Mesenchymal stem cell (in vitro differentiated cells and primary cell): ENCODE data around the gene MOCS2.
A peak's percentile ranks its signal among the peaks of the same experiment; 100 is the strongest.

ENCODE experiments used
- DNase-seq: peaks from one replicate; pipeline ENCODE4 v3.0.0-alpha.2; 2013
- H2AFZ ChIP-seq: one replicate; pipeline ENCODE4 v1.6.1; 2013; ENCODE audit warnings: low read depth, mild to moderate bottlenecking, control low read depth, inconsistent platforms, low read length, moderate library complexity
- H2AK5ac ChIP-seq: 2 replicates; pipeline ENCODE4 v1.6.1; 2013; ENCODE audit warnings: low read length, moderate library complexity, mild to moderate bottlenecking, inconsistent platforms; ENCODE audit not compliant: severe bottlenecking
- H2BK120ac ChIP-seq: one replicate; pipeline ENCODE4 v1.6.1; 2013; ENCODE audit warnings: low read depth, mild to moderate bottlenecking, inconsistent platforms, low read length, moderate library complexity
- H2BK12ac ChIP-seq, 2 experiments: one replicate each; pipeline ENCODE4 v1.6.1; 2013; ENCODE audit warnings: inconsistent platforms in 2 of 2, low read length in 2 of 2, mild to moderate bottlenecking in 2 of 2, moderate library complexity in 2 of 2, control low read depth in 1 of 2
- H2BK15ac ChIP-seq: one replicate; pipeline ENCODE4 v1.6.1; 2013; ENCODE audit warnings: mild to moderate bottlenecking, low read depth, inconsistent platforms; ENCODE audit not compliant: poor library complexity, severe bottlenecking
- H2BK5ac ChIP-seq: 2 replicates; pipeline ENCODE4 v1.6.1; 2013; ENCODE audit warnings: low read depth, mild to moderate bottlenecking, low read length, control low read depth, inconsistent platforms; ENCODE audit not compliant: poor library complexity, severe bottlenecking
- H3K14ac ChIP-seq, 2 experiments: one replicate each; pipeline ENCODE4 v1.6.1; 2013; ENCODE audit warnings: inconsistent platforms in 2 of 2, low read length in 2 of 2, control low read depth in 1 of 2, mild to moderate bottlenecking in 1 of 2, moderate library complexity in 1 of 2
- H3K18ac ChIP-seq, 2 experiments: one replicate each; pipeline ENCODE4 v1.6.1; 2013; ENCODE audit warnings: inconsistent platforms in 2 of 2, low read length in 2 of 2, control low read depth in 1 of 2, low read depth in 1 of 2, mild to moderate bottlenecking in 1 of 2
- H3K23ac ChIP-seq, 2 experiments: one replicate each; pipeline ENCODE4 v1.6.1; 2013; ENCODE audit warnings: inconsistent platforms in 2 of 2, low read length in 2 of 2, mild to moderate bottlenecking in 2 of 2, moderate library complexity in 2 of 2, control low read depth in 1 of 2
- H3K27ac ChIP-seq: 2 replicates; pipeline ENCODE4 v1.5.1; 2013; ENCODE audit warnings: mild to moderate bottlenecking, moderate library complexity, low read length, control low read depth, inconsistent platforms; ENCODE audit not compliant: poor library complexity, severe bottlenecking
- H3K27me3 ChIP-seq, 2 experiments: 2 replicates each; pipeline versions ENCODE4 v1.6.1 to v1.7.0; 2013; ENCODE audit warnings: low read length in 2 of 2, mild to moderate bottlenecking in 2 of 2, moderate library complexity in 2 of 2, control low read depth in 1 of 2, inconsistent platforms in 1 of 2; ENCODE audit not compliant: control insufficient read depth in 1 of 2, insufficient read depth in 1 of 2
- H3K36me3 ChIP-seq, 2 experiments: 2 replicates each; pipeline versions ENCODE4 v1.6.1 to v1.7.0; 2013; ENCODE audit warnings: low read length in 2 of 2, control low read depth in 1 of 2, inconsistent platforms in 1 of 2, low read depth in 1 of 2, mild to moderate bottlenecking in 1 of 2; ENCODE audit not compliant: insufficient read depth in 2 of 2, control insufficient read depth in 1 of 2
- H3K4ac ChIP-seq, 2 experiments: one replicate each; pipeline ENCODE4 v1.6.1; 2013; ENCODE audit warnings: inconsistent platforms in 2 of 2, low read length in 2 of 2, mild to moderate bottlenecking in 2 of 2, moderate library complexity in 2 of 2, control low read depth in 1 of 2, low read depth in 1 of 2
- H3K4me1 ChIP-seq: 2 replicates; pipeline ENCODE4 v1.6.1; 2013; ENCODE audit warnings: low read depth, low read length, control low read depth; ENCODE audit not compliant: control insufficient read depth, insufficient read depth
- H3K4me2 ChIP-seq: 2 replicates; pipeline ENCODE4 v1.6.1; 2013; ENCODE audit warnings: low read length, mild to moderate bottlenecking, inconsistent platforms; ENCODE audit not compliant: poor library complexity, severe bottlenecking
- H3K4me3 ChIP-seq, 2 experiments: 2 replicates each; pipeline versions ENCODE4 v1.5.1 to v1.7.0; 2013; ENCODE audit warnings: low read length in 2 of 2, mild to moderate bottlenecking in 2 of 2, control low read depth in 1 of 2, low read depth in 1 of 2; ENCODE audit not compliant: insufficient read depth in 1 of 2
- H3K79me1 ChIP-seq: replicated peaks from 2 replicates; pipeline ENCODE4 v1.6.1; 2013; ENCODE audit warnings: mild to moderate bottlenecking, control low read depth, low read length, inconsistent platforms; ENCODE audit not compliant: poor library complexity, severe bottlenecking
- H3K9ac ChIP-seq: 2 replicates; pipeline ENCODE4 v1.7.0; 2013; ENCODE audit warnings: mild to moderate bottlenecking, low read length, moderate library complexity
- H3K9me3 ChIP-seq: 2 replicates; pipeline ENCODE4 v1.7.0; 2013; ENCODE audit warnings: mild to moderate bottlenecking, low read length; ENCODE audit not compliant: control insufficient read depth
- H4K8ac ChIP-seq: one replicate; pipeline ENCODE4 v1.6.1; 2013; ENCODE audit warnings: inconsistent platforms, mild to moderate bottlenecking, low read length, moderate library complexity
- H4K91ac ChIP-seq: one replicate; pipeline ENCODE4 v1.6.1; 2013; ENCODE audit warnings: mild to moderate bottlenecking, low read length, inconsistent platforms
- whole genome bisulfite sequencing: methylation state at CpG from one replicate; pipeline ENCODE4 v1.1.7; 2013; ENCODE audit warnings: mixed read lengths; 5-methylcytosine and 5-hydroxymethylcytosine counted together

MOCS2 gene

DNA sequence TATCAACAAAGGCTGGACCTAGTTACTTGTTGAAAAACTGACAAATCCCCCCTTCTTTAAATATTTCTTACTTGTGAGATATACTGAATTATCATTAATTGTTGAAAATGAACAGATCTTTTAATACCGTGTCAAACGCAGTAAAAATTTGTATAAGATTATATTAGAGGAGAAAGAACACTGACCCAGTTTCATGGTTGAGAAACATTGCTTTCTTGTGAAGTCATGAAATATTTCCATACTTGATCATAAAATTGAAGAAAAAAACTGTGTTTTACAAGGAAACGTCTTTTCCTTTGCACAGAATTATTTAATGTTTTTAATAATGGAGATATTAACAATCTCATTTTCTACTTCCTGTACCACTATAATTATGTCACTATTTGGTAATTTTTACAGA lies 45.8 kb downstream of the MOCS2 start:
- Histone ChIP-seq H2AK5ac (no peak overlapping the region), H3K9me3 (no peaks in the 10 kb centered on the region), H3K9ac (no peak overlapping the region), H3K27me3 (no peaks in the 10 kb centered on the region), H4K8ac (no peak overlapping the region), H4K91ac (no peak overlapping the region), H3K79me1 (no peaks in the 10 kb centered on the region), H3K4me2 (no peak overlapping the region), H3K27ac (no peak overlapping the region), H3K18ac (no peak overlapping the region), H3K4me3 (no peak overlapping the region), H2BK15ac (no peak overlapping the region), H3K36me3 (peaks cover 0 to 62% of the 10 kb centered on the region in 2 experiments), H3K4ac (no peak overlapping the region), H3K4me1 (no peaks in the 10 kb centered on the region), H2BK120ac (no peak overlapping the region), H3K23ac (no peak overlapping the region), H2BK12ac (no peak overlapping the region), H2AFZ (no peak overlapping the region), H3K14ac (no peak overlapping the region), H2BK5ac (no peak overlapping the region)
- no peak for DNase-seq
- 100% methylated on average over 2 of the region's 3 CpGs for WGBS

DNA sequence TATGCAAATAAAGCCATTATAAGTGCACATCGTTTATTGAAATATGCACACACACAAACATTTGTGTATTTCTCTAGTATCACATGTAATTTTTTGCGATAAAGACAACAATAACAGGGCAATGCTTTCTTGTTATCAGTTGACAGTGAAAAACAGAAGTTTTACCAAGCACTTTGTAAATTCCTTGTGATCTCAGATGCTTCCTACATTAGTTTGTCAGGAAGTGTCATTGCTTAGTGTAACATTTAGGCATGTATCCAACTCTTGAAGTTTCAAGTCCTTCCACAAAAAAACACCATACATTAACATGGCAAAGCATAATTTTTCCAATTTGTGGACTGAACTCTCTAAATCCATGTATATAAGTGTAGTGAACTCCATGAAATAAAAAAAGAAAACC lies 46.4 kb downstream of the MOCS2 start:
- peak; percentile 28 for DNase-seq
- no peak overlapping the region for H3K4ac ChIP-seq
- H2BK120ac ChIP-seq, result no peak overlapping the region
- H2BK12ac ChIP-seq, result no peak overlapping the region
- H3K9ac ChIP-seq, result no peak overlapping the region
- H3K4me2 ChIP-seq, result no peak overlapping the region
- no peaks in the 10 kb centered on the region for H3K27me3 ChIP-seq
- no peak overlapping the region for H3K23ac ChIP-seq
- H3K9me3 ChIP-seq, result no peaks in the 10 kb centered on the region
- no peak overlapping the region for H2AK5ac ChIP-seq
- no peaks in the 10 kb centered on the region for H3K4me1 ChIP-seq
- no peak overlapping the region for H3K4me3 ChIP-seq
- 73% methylated on average over 2 of the region's 2 CpGs for WGBS
- no peak overlapping the region for H4K91ac ChIP-seq
- no peak overlapping the region for H2BK5ac ChIP-seq
- H4K8ac ChIP-seq, result no peak overlapping the region
- H2AFZ ChIP-seq, result no peak overlapping the region
- H3K18ac ChIP-seq, result no peak overlapping the region
- H3K27ac ChIP-seq, result no peak overlapping the region
- H3K79me1 ChIP-seq, result no peaks in the 10 kb centered on the region
- no peak overlapping the region for H2BK15ac ChIP-seq
- no peak overlapping the region for H3K14ac ChIP-seq
- H3K36me3 ChIP-seq, result peaks cover 0 to 63% of the 10 kb centered on the region in 2 experiments

DNA sequence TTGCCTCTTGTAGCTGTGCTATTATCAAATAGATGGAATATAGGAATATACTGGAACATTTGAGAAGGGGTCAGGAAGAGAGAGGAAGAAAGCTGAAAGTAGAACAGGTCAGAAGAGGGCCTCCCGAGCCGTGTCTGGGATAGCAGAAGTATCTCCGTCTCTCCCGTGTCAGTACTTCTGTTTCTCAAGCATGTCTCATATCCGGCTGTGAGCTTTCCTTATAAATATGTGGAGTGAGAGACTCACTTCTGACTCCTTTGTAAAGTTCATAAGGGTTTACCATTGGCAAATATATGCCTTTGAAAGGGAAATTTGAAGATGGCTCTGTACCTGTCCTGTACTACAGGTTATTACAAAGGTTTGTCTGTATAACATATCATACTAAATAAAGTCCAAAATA lies 50.3 kb downstream of the MOCS2 start:
- H3K27ac ChIP-seq, result no peak overlapping the region
- no peak overlapping the region for H2BK12ac ChIP-seq
- H3K4me3 ChIP-seq, result no peak overlapping the region
- H3K9me3 ChIP-seq, result no peaks in the 10 kb centered on the region
- no peaks in the 10 kb centered on the region for H3K27me3 ChIP-seq
- no peak overlapping the region for H4K91ac ChIP-seq
- peak; percentile 84 for DNase-seq
- H3K36me3 ChIP-seq, result peaks cover 0 to 60% of the 10 kb centered on the region in 2 experiments
- no peak overlapping the region for H2AFZ ChIP-seq
- no peak overlapping the region for H3K9ac ChIP-seq
- no peak overlapping the region for H4K8ac ChIP-seq
- H2AK5ac ChIP-seq, result no peak overlapping the region
- H3K23ac ChIP-seq, result no peak overlapping the region
- no peak overlapping the region for H3K14ac ChIP-seq
- 71% methylated on average over 5 of the region's 5 CpGs for WGBS
- no peaks in the 10 kb centered on the region for H3K79me1 ChIP-seq
- no peak overlapping the region for H3K4me2 ChIP-seq
- no peak overlapping the region for H3K4ac ChIP-seq
- H2BK5ac ChIP-seq, result no peak overlapping the region
- H3K18ac ChIP-seq, result no peak overlapping the region
- H2BK120ac ChIP-seq, result no peak overlapping the region
- H3K4me1 ChIP-seq, result no peaks in the 10 kb centered on the region
- no peak overlapping the region for H2BK15ac ChIP-seq

DNA sequence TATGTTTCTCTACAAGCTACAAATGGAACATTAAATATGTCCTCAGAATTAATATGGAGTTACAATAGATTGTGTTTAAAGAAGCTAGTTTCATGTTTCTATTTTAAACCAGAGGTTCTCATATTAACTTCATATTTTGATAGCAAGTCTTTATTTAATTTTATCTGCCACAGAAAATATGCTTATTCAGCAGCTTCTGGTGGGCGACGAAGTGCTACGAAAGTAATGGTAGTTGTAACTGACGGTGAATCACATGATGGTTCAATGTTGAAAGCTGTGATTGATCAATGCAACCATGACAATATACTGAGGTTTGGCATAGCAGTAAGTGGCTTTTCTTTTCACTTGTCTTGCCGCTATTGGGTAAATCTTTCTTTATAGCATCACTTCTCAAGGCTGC lies 54.2 kb downstream of the MOCS2 start:
- Histone ChIP-seq H3K14ac (no peak overlapping the region), H4K91ac (no peak overlapping the region), H3K4me1 (no peaks in the 10 kb centered on the region), H3K9ac (no peak overlapping the region), H3K4ac (no peak overlapping the region), H2AFZ (no peak overlapping the region), H2AK5ac (no peak overlapping the region), H3K18ac (no peak overlapping the region), H3K36me3 (peaks cover 0 to 74% of the 10 kb centered on the region in 2 experiments), H3K27ac (no peak overlapping the region), H2BK15ac (no peak overlapping the region), H2BK120ac (no peak overlapping the region), H3K79me1 (no peaks in the 10 kb centered on the region), H4K8ac (no peak overlapping the region), H3K4me2 (no peak overlapping the region), H3K9me3 (no peaks in the 10 kb centered on the region), H2BK5ac (no peak overlapping the region), H3K23ac (no peak overlapping the region), H2BK12ac (no peak overlapping the region), H3K4me3 (no peak overlapping the region), H3K27me3 (no peaks in the 10 kb centered on the region)
- 75% methylated on average over 4 of the region's 5 CpGs for WGBS
- DNase-seq, result no peak
